H9 (cell line): Measurements from ENCODE around the gene ANP32E. TPM values are rescaled to one million over a fixed set of nuclear protein-coding genes. Genes with fewer than 3 reads are reported as not detected.

ENCODE experiments used
- DNase-seq: peaks from one replicate; pipeline ENCODE4 v3.0.0-alpha.2; 2017
- H2AFZ ChIP-seq: one replicate; pipeline ENCODE4 v1.6.1; 2013; ENCODE audit warnings: mild to moderate bottlenecking, low read length, control low read depth, moderate library complexity
- H2AK5ac ChIP-seq: 2 replicates; pipeline ENCODE4 v1.6.1; 2013; ENCODE audit warnings: low read length, control low read depth, mixed read lengths; ENCODE audit not compliant: insufficient read length
- H2BK120ac ChIP-seq: one replicate; pipeline ENCODE4 v1.6.1; 2013; ENCODE audit warnings: low read depth, mild to moderate bottlenecking, low read length, control low read depth, inconsistent platforms; ENCODE audit not compliant: poor library complexity, severe bottlenecking
- H2BK12ac ChIP-seq: 2 replicates; pipeline ENCODE4 v1.6.1; 2013; ENCODE audit warnings: low read length, control low read depth, mixed read lengths, low read depth; ENCODE audit not compliant: insufficient read length
- H2BK15ac ChIP-seq: 2 replicates; pipeline ENCODE4 v1.6.1; 2013; ENCODE audit warnings: low read depth, low read length, control low read depth
- H2BK20ac ChIP-seq: one replicate; pipeline ENCODE4 v1.6.1; 2013; ENCODE audit warnings: low read depth, mild to moderate bottlenecking, low read length, control low read depth, inconsistent platforms; ENCODE audit not compliant: poor library complexity, severe bottlenecking
- H2BK5ac ChIP-seq: 2 replicates; pipeline ENCODE4 v1.6.1; 2013; ENCODE audit warnings: low read length, control low read depth, mixed read lengths; ENCODE audit not compliant: insufficient read length
- H3K14ac ChIP-seq: 2 replicates; pipeline ENCODE4 v1.6.1; 2013; ENCODE audit warnings: low read length, control low read depth; ENCODE audit not compliant: insufficient read depth
- H3K18ac ChIP-seq: 2 replicates; pipeline ENCODE4 v1.6.1; 2013; ENCODE audit warnings: low read depth, mild to moderate bottlenecking, mixed read lengths, low read length, control low read depth; ENCODE audit not compliant: insufficient read length
- H3K23ac ChIP-seq: 2 replicates; pipeline ENCODE4 v1.6.1; 2013; ENCODE audit warnings: low read length, control low read depth, mixed read lengths, low read depth; ENCODE audit not compliant: insufficient read length
- H3K23me2 ChIP-seq: 2 replicates; pipeline ENCODE4 v1.6.1; 2013; ENCODE audit warnings: low read depth, mild to moderate bottlenecking, mixed read lengths, low read length, control low read depth; ENCODE audit not compliant: insufficient read length, poor library complexity, severe bottlenecking
- H3K27ac ChIP-seq: 2 replicates; pipeline ENCODE4 v1.5.1; 2013; ENCODE audit warnings: low read length, control low read depth, mixed read lengths, low read depth; ENCODE audit not compliant: insufficient read length
- H3K27me3 ChIP-seq: 2 replicates; pipeline ENCODE4 v1.6.1; 2013; ENCODE audit warnings: low read length, control low read depth, inconsistent platforms; ENCODE audit not compliant: insufficient read depth
- H3K4ac ChIP-seq: 2 replicates; pipeline ENCODE4 v1.6.1; 2013; ENCODE audit warnings: low read depth, mild to moderate bottlenecking, control low read depth, inconsistent platforms, low read length, moderate library complexity
- H3K4me1 ChIP-seq: 2 replicates; pipeline ENCODE4 v1.6.1; 2013; ENCODE audit warnings: low read length, control low read depth, inconsistent platforms; ENCODE audit not compliant: insufficient read depth
- H3K4me2 ChIP-seq: 2 replicates; pipeline ENCODE4 v1.6.1; 2013; ENCODE audit warnings: low read length, control low read depth, mixed read lengths; ENCODE audit not compliant: insufficient read length, insufficient read depth
- H3K56ac ChIP-seq: 2 replicates; pipeline ENCODE4 v1.6.1; 2013; ENCODE audit warnings: low read depth, mild to moderate bottlenecking, mixed read lengths, low read length, control low read depth; ENCODE audit not compliant: insufficient read length
- H3K79me1 ChIP-seq: 2 replicates; pipeline ENCODE4 v1.6.1; 2013; ENCODE audit warnings: low read depth, mild to moderate bottlenecking, moderate library complexity, low read length, control low read depth, inconsistent platforms; ENCODE audit not compliant: insufficient read depth, poor library complexity, severe bottlenecking
- H3K79me2 ChIP-seq: 2 replicates; pipeline ENCODE4 v1.6.1; 2013; ENCODE audit warnings: low read length, control low read depth, inconsistent platforms; ENCODE audit not compliant: insufficient read depth
- H3K9ac ChIP-seq: 2 replicates; pipeline ENCODE4 v1.6.1; 2013; ENCODE audit warnings: low read length, control low read depth, mixed read lengths; ENCODE audit not compliant: insufficient read length; ENCODE audit errors: extremely low read depth
- H3K9me3 ChIP-seq: one replicate; pipeline ENCODE4 v1.6.1; 2013; ENCODE audit warnings: low read depth, low read length, inconsistent platforms; ENCODE audit not compliant: control insufficient read depth
- H3T11ph ChIP-seq: one replicate; pipeline ENCODE4 v1.6.1; 2013; ENCODE audit warnings: mild to moderate bottlenecking, low read length, control low read depth, inconsistent platforms
- H4K20me1 ChIP-seq: one replicate; pipeline ENCODE4 v1.6.1; 2013; ENCODE audit not compliant: control insufficient read depth, insufficient read length, insufficient read depth
- H4K5ac ChIP-seq: 2 replicates; pipeline ENCODE4 v1.6.1; 2013; ENCODE audit warnings: low read depth, mild to moderate bottlenecking, mixed read lengths, low read length, control low read depth; ENCODE audit not compliant: insufficient read length
- H4K8ac ChIP-seq: replicated peaks from 2 replicates; pipeline ENCODE4 v1.6.1; 2013; ENCODE audit warnings: low read length, control low read depth, mixed read lengths, low read depth; ENCODE audit not compliant: insufficient read length
- H4K91ac ChIP-seq: 2 replicates; pipeline ENCODE4 v1.6.1; 2013; ENCODE audit warnings: low read depth, mild to moderate bottlenecking, moderate library complexity, mixed read lengths, low read length, control low read depth; ENCODE audit not compliant: insufficient read length
- H3K27ac Mint-ChIP-seq, 3 experiments: 2 replicates in 2 of 3; 3 replicates in 1 of 3; pipeline ENCODE4 v1.8.0; 2020 to 2021; ENCODE audit warnings: mixed read lengths in 3 of 3, mild to moderate bottlenecking in 1 of 3, moderate library complexity in 1 of 3
- H3K27me3 Mint-ChIP-seq: 2 replicates; pipeline ENCODE4 v1.8.0; 2021; ENCODE audit warnings: low read depth, mild to moderate bottlenecking, moderate library complexity, mixed read lengths
- H3K36me3 Mint-ChIP-seq, 3 experiments: 2 replicates in 2 of 3; 3 replicates in 1 of 3; pipeline ENCODE4 v1.8.0; 2020 to 2021; ENCODE audit warnings: low read depth in 3 of 3, mixed read lengths in 3 of 3; ENCODE audit not compliant: insufficient read depth in 1 of 3
- H3K4me1 Mint-ChIP-seq, 2 experiments: 2 replicates each; pipeline ENCODE4 v1.8.0; 2020; ENCODE audit warnings: mixed read lengths in 2 of 2
- H3K4me3 Mint-ChIP-seq, 2 experiments: 2 replicates in 1 of 2; 3 replicates in 1 of 2; pipeline ENCODE4 v1.8.0; 2020 to 2021; ENCODE audit warnings: mild to moderate bottlenecking in 2 of 2, mixed read lengths in 2 of 2, moderate library complexity in 1 of 2
- H3K9me3 Mint-ChIP-seq, 2 experiments: 2 replicates in 1 of 2; 3 replicates in 1 of 2; pipeline ENCODE4 v1.8.0; 2020; ENCODE audit warnings: mild to moderate bottlenecking in 2 of 2, mixed read lengths in 2 of 2, moderate library complexity in 1 of 2
- WGBS: extraction: QIAGEN DNeasy Blood & Tissue Kit; methylation state at CpG from one replicate; pipeline ENCODE4 v1.1.7; 2013; ENCODE audit warnings: missing lambda C conversion rate, low lambda C conversion rate, mixed read lengths; ENCODE audit not compliant: insufficient read length; ENCODE audit errors: extremely low coverage; 5-methylcytosine and 5-hydroxymethylcytosine counted together
- total RNA-seq: library from RNA; stranded (reverse); gene quantifications from 2 replicates; pipeline ENCODE4 v1.2.1, GENCODE V29; 2021
- TF ChIP-seq, protein P1 (sequence below): fragments of 200-600 bp; sonication (generic); conservative IDR thresholded peaks from 3 replicates; pipeline ENCODE4 v1.8.0; 2021; ENCODE audit warnings: antibody characterized with exemption, mild to moderate bottlenecking

The ANP32E gene
- total RNA-seq, 1 experiment from 2014 or later = 106 TPM

GRCh38 chr1:150234566-150235293, 1.2 kb downstream of the ANP32E start:
- H3K9me3 ChIP-seq = no peaks in the 10 kb centered on the region
- H2BK12ac ChIP-seq = no peak overlapping the region
- H3K27ac ChIP-seq = peak overlapping the region; percentile 72
- DNase-seq = peak; percentile 81
- H3K4ac ChIP-seq = peak overlapping the region; percentile 81
- TF ChIP-seq, protein P1, sequence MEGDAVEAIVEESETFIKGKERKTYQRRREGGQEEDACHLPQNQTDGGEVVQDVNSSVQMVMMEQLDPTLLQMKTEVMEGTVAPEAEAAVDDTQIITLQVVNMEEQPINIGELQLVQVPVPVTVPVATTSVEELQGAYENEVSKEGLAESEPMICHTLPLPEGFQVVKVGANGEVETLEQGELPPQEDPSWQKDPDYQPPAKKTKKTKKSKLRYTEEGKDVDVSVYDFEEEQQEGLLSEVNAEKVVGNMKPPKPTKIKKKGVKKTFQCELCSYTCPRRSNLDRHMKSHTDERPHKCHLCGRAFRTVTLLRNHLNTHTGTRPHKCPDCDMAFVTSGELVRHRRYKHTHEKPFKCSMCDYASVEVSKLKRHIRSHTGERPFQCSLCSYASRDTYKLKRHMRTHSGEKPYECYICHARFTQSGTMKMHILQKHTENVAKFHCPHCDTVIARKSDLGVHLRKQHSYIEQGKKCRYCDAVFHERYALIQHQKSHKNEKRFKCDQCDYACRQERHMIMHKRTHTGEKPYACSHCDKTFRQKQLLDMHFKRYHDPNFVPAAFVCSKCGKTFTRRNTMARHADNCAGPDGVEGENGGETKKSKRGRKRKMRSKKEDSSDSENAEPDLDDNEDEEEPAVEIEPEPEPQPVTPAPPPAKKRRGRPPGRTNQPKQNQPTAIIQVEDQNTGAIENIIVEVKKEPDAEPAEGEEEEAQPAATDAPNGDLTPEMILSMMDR = no peak
- Mint-ChIP-seq H3K9me3 (no peaks in the 10 kb centered on the region; a peak in 1 of 5 replicates), H3K4me3 (no peak overlapping the region), H3K27me3 (no peaks in the 10 kb centered on the region; the same call in 1 of the 2 replicates), H3K4me1 (peaks cover 18 to 19% of the 10 kb centered on the region in 2 experiments), H3K27ac (peak overlapping the region; percentile 93 to 97 (median 93)), H3K36me3 (peaks cover 10 to 22% (median 14%) of the 10 kb centered on the region in 3 experiments; a peak in 5 of 7 replicates)
- H4K20me1 ChIP-seq = no peaks in the 10 kb centered on the region
- H3K27me3 ChIP-seq = no peaks in the 10 kb centered on the region
- H3K4me2 ChIP-seq = peak overlapping the region; percentile 83
- no peak overlapping the region for H2BK20ac ChIP-seq
- H2AFZ ChIP-seq = no peak overlapping the region
- no CpG with 5 or more reads among the region's 78 CpGs for WGBS
- no peaks in the 10 kb centered on the region for H3K79me1 ChIP-seq
- no peak overlapping the region for H4K8ac ChIP-seq
- H2BK120ac ChIP-seq = peak overlapping the region; percentile 74
- peaks cover 22% of the 10 kb centered on the region; the same call in 1 of the 2 replicates for H3K79me2 ChIP-seq
- H2BK15ac ChIP-seq = no peak overlapping the region
- peak overlapping the region; percentile 33 for H4K91ac ChIP-seq
- H4K5ac ChIP-seq = no peak overlapping the region
- no peak overlapping the region for H3K23ac ChIP-seq
- peak overlapping the region; percentile 90 for H3K18ac ChIP-seq
- no peak overlapping the region for H3K56ac ChIP-seq
- H3K9ac ChIP-seq = peak overlapping the region; percentile 97
- H2BK5ac ChIP-seq = peak overlapping the region; percentile 37
- H3K4me1 ChIP-seq = no peaks in the 10 kb centered on the region; the same call in 1 of the 2 replicates
- no peak overlapping the region for H2AK5ac ChIP-seq
- H3K14ac ChIP-seq = peak overlapping the region; percentile 89
- peaks cover 15% of the 10 kb centered on the region for H3K23me2 ChIP-seq
- H3T11ph ChIP-seq = no peak overlapping the region
